Type B pancreatic cell (in vitro differentiated cells): ENCODE data around the gene DCAKD. TPM values are rescaled to one million over a fixed set of nuclear protein-coding genes. Genes with fewer than 3 reads are reported as not detected.

Experiments
- DNase-seq: peaks from one replicate; pipeline ENCODE4 v3.0.0; 2021; ENCODE audit warnings: mixed read lengths; ENCODE audit not compliant: unreplicated experiment; ENCODE audit errors: extremely low spot score
- H3K27ac Mint-ChIP-seq: 2 replicates; pipeline ENCODE4 v1.8.0; 2021; ENCODE audit warnings: mild to moderate bottlenecking, mixed read lengths
- H3K27me3 Mint-ChIP-seq: 2 replicates; pipeline ENCODE4 v1.8.0; 2021; ENCODE audit warnings: mixed read lengths
- H3K36me3 Mint-ChIP-seq: 2 replicates; pipeline ENCODE4 v1.8.0; 2021; ENCODE audit warnings: mixed read lengths
- H3K4me1 Mint-ChIP-seq: one replicate; pipeline ENCODE4 v1.8.0; 2021; ENCODE audit warnings: mixed read lengths; ENCODE audit not compliant: unreplicated experiment
- H3K4me3 Mint-ChIP-seq: 2 replicates; pipeline ENCODE4 v1.8.0; 2021; ENCODE audit warnings: mild to moderate bottlenecking, mixed read lengths
- H3K9me3 Mint-ChIP-seq: 2 replicates; pipeline ENCODE4 v1.8.0; 2021; ENCODE audit warnings: mixed read lengths
- total RNA-seq: library from RNA; stranded (reverse); gene quantifications from 2 replicates; pipeline ENCODE4 v1.2.1, GENCODE V29; 2021; ENCODE audit warnings: low replicate concordance
- TF ChIP-seq, protein P1 (sequence below): fragments of 200-600 bp; sonication (generic); conservative IDR thresholded peaks from 2 replicates; pipeline ENCODE4 v1.5.0; 2021; ENCODE audit warnings: antibody characterized with exemption, mild to moderate bottlenecking

DCAKD gene
- total RNA-seq, 1 donor from 2014 or later = 57.5 TPM

DNA sequence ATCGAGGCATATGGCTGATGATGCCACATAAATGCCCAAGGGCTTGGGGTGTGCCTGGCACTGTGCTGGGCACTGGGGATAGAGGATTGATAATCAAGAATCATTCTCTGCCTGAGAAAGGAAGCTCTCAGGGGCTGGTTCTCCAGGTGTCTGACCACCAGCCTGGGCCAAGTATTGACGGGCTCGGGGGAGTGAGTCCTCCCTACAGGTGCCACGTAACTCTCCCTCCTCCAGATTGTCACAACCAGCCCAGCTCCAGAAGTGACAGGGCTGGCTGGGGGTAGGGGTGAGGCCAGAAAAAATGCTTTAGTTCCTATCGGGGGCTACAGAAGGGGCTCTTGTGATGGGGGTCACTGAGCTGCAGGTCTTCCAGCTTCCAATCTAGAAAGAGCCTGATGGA, 72.6 kb downstream of the DCAKD start:
- H3K36me3 Mint-ChIP-seq = no peaks in the 10 kb centered on the region
- H3K27ac Mint-ChIP-seq = no peak overlapping the region
- H3K4me3 Mint-ChIP-seq = no peak overlapping the region
- TF ChIP-seq, protein P1, sequence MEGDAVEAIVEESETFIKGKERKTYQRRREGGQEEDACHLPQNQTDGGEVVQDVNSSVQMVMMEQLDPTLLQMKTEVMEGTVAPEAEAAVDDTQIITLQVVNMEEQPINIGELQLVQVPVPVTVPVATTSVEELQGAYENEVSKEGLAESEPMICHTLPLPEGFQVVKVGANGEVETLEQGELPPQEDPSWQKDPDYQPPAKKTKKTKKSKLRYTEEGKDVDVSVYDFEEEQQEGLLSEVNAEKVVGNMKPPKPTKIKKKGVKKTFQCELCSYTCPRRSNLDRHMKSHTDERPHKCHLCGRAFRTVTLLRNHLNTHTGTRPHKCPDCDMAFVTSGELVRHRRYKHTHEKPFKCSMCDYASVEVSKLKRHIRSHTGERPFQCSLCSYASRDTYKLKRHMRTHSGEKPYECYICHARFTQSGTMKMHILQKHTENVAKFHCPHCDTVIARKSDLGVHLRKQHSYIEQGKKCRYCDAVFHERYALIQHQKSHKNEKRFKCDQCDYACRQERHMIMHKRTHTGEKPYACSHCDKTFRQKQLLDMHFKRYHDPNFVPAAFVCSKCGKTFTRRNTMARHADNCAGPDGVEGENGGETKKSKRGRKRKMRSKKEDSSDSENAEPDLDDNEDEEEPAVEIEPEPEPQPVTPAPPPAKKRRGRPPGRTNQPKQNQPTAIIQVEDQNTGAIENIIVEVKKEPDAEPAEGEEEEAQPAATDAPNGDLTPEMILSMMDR = no peak
- H3K27me3 Mint-ChIP-seq = peaks cover 63% of the 10 kb centered on the region
- H3K9me3 Mint-ChIP-seq = no peaks in the 10 kb centered on the region
- peaks cover 22% of the 10 kb centered on the region for H3K4me1 Mint-ChIP-seq
- no peak for DNase-seq

GRCh38 chr17:44977814-44978550, 73.5 kb downstream of the DCAKD start:
- Mint-ChIP-seq H3K9me3 (no peaks in the 10 kb centered on the region), H3K27me3 (peaks cover 67% of the 10 kb centered on the region), H3K4me3 (no peak overlapping the region), H3K27ac (no peak overlapping the region), H3K4me1 (peaks cover 22% of the 10 kb centered on the region), H3K36me3 (no peaks in the 10 kb centered on the region)
- TF ChIP-seq, protein P1 = no peak
- DNase-seq = no peak

GRCh38 chr17:44977065-44977464, 74.4 kb downstream of the DCAKD start:
- peaks cover 73% of the 10 kb centered on the region for H3K27me3 Mint-ChIP-seq
- no peak for DNase-seq
- H3K4me1 Mint-ChIP-seq = peaks cover 22% of the 10 kb centered on the region
- TF ChIP-seq, protein P1 = no peak
- no peak overlapping the region for H3K27ac Mint-ChIP-seq
- no peak overlapping the region for H3K4me3 Mint-ChIP-seq
- no peaks in the 10 kb centered on the region for H3K9me3 Mint-ChIP-seq
- no peaks in the 10 kb centered on the region for H3K36me3 Mint-ChIP-seq

DNA sequence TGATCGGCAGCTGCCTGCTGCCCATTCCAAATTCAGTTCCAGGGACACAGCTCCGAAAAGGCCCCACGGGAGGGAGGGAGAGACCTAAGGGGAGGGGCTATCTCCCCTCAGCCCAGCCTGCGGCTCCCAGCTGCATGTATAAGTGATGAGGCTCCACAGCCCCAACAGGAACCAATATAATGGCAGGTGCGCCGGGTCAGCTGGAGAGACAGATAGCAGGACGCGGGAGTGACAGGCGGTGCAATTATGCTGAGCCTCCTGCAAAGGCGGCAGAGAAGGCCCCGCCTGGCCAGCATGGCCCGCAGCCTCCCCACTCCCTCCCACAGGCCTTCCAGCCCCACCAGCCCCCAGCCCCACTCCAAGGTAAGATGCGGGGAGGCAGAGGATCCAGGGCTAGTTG, 75.2 kb downstream of the DCAKD start:
- TF ChIP-seq, protein P1 = no peak
- no peak for DNase-seq

More for the DNA sequence above, 75.2 kb downstream of the DCAKD start:
- Mint-ChIP-seq H3K4me1 (peaks cover 14% of the 10 kb centered on the region), H3K9me3 (no peaks in the 10 kb centered on the region), H3K27ac (no peak overlapping the region), H3K27me3 (peaks cover 74% of the 10 kb centered on the region), H3K4me3 (no peak overlapping the region), H3K36me3 (no peaks in the 10 kb centered on the region)

Other genes starting within 250 kb of the DCAKD start
- 20.2 and 62.6 TPM in 2 replicates for gene GJC1, start 221.3 kb downstream of the DCAKD start, total RNA-seq
- not detected in 2 replicates for gene HIGD1B, start 203.7 kb downstream of the DCAKD start, total RNA-seq
- 111 and 122 TPM in 2 replicates for gene EFTUD2, start 152.2 kb downstream of the DCAKD start, total RNA-seq
- gene GFAP, start 136.1 kb downstream of the DCAKD start, total RNA-seq = 0.10 and 0.26 TPM in 2 replicates
- 14.8 and 49.3 TPM in 2 replicates for gene KIF18B, start 103.9 kb downstream of the DCAKD start, total RNA-seq
- 15.6 and 76.5 TPM in 2 replicates for gene C1QL1, start 83.3 kb downstream of the DCAKD start, total RNA-seq
- gene NMT1, start 9.7 kb upstream of the DCAKD start, total RNA-seq = 97.0 and 98.8 TPM in 2 replicates
- 45.8 and 56.1 TPM in 2 replicates for gene PLCD3, start 80.9 kb upstream of the DCAKD start, total RNA-seq
- 9.8 and 11.5 TPM in 2 replicates for gene ACBD4, start 84.1 kb upstream of the DCAKD start, total RNA-seq
- gene HEXIM1, start 96.8 kb upstream of the DCAKD start, total RNA-seq = 27.5 and 34.5 TPM in 2 replicates
- gene HEXIM2, start 110.2 kb upstream of the DCAKD start, total RNA-seq = 5.3 and 11.5 TPM in 2 replicates
- 1.9 and 6.0 TPM in 2 replicates for gene FMNL1, start 170.3 kb upstream of the DCAKD start, total RNA-seq
- not detected in 2 replicates for gene SPATA32, start 210.5 kb upstream of the DCAKD start, total RNA-seq